ENCODE measurements around the gene SNX8.
"Not testable (repeated sequence)": the region's sequence is repeated elsewhere in the genome, so short reads cannot be mapped to it uniquely, and the experiment has no call there.

Gene SNX8

DNA sequence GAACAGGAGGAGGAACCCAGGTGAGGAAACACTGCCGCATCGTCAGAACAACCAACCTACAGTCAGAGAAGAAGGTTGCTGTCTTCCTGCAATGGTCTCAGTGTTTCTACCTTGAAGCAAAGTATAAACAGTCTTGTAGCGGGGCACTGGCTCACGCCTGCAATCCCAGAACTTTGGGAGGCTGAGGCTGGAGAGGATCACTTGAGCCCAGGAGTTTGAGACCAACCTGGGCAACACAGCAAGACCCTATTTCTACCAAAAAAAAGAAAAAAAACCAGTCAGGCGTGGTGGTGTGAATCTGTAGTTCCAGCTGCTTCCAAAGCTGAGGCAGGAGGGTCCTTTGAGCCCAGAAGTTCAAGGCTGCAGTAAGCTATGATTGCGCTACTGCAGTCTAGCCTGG lies 23.4 kb downstream of the SNX8 start:
- DNase-seq (ENCODE audit: low read depth in 1 of 2, low spot score in 1 of 2), result no peak

DNA sequence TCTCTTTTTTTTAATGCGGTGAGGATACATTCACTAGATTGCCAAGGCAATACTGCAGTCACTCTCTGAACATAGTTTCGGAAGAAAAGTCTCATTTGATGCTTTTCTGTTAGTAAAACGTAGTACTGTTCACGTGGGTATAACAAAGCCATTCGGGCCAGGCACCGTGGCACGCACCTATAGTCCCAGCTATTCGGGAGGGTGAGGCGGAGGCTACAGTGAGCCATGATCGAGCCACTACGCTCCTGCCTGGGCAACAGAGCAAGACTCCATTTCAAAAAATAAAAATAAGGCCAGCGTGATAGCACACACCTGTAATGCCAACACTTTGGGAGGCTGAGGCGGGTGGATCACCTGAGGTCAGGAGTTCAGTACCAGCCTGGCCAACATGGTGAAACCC lies 24.6 kb downstream of the SNX8 start:
- no peak for DNase-seq (ENCODE audit: low read depth in 1 of 2, low spot score in 1 of 2)

- no peak for DNase-seq (ENCODE audit: low read depth in 1 of 2, low spot score in 1 of 2)
Measured at GRCh38 chr7:2289111-2289586, 25.1 kb downstream of the SNX8 start.

DNA sequence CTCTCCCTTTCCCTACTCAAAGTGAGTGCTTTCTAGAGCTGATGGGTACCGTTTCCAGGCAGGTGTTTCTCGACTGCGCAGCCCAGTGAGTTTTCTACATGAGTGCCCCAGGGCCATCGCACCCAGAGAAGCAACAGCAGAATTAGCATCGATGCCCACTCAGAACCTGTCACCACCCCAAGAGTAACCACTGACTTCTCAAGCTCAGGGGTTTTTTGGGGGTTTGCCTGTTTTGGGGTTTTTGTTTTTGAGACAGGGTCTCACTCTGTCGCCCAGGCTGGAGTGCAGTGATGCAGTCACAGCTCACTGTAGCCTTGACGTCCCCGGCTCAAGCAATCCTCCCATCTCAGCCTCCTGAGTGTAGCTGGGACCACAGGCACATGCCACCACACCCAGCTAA lies 25.7 kb downstream of the SNX8 start:
- no peak for DNase-seq (ENCODE audit: low read depth in 1 of 2, low spot score in 1 of 2)

DNA sequence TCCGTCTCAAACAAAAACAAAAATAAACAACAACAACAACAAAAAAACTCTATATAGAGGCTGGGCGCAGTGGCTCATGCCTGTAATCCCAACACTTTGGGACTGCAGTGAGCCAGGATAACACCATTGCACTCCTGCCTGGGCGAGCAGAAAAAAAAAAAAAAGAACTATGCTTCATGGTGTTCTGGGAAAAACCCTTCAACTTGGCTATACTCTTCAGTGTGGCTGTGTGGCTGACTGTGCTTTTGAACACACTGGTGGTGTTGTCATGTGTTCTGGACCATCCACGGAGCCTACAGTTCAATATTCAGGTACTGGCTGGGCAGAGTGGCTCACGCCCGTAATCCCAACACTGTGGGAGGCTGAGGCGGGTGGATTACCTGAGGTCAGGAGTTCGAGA lies 26.5 kb downstream of the SNX8 start:
- DNase-seq (ENCODE audit: low read depth in 1 of 2, low spot score in 1 of 2), result no peak

DNA sequence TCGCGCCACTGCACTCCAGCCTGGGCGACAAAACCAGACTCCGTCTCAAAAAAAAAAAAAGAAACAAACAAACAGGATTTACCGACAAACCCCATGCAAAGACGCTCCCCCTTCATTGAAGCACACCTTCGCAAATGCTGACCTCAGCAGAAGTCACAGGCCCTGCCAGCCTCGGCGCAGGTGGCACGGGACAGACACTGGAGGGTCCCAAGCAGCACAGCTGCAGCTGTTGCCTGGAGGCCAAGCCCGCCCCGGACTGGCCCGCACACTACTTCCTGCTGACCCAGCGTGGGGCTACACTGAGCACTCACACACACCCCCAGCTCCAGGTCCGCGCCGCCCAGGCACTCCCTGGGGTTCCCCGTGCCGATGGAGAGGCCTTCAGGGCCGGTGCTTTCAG lies 31.2 kb downstream of the SNX8 start:
- DNase-seq (ENCODE audit: low read depth in 1 of 2, low spot score in 1 of 2), result no peak

- no peak for DNase-seq (ENCODE audit: low read depth in 1 of 2, low spot score in 1 of 2)
Measured at GRCh38 chr7:2282185-2282751, 32.0 kb downstream of the SNX8 start.

GRCh38 chr7:2281541-2281940 lies 32.7 kb downstream of the SNX8 start:
- no peak for DNase-seq (ENCODE audit: low read depth in 1 of 2, low spot score in 1 of 2)

DNA sequence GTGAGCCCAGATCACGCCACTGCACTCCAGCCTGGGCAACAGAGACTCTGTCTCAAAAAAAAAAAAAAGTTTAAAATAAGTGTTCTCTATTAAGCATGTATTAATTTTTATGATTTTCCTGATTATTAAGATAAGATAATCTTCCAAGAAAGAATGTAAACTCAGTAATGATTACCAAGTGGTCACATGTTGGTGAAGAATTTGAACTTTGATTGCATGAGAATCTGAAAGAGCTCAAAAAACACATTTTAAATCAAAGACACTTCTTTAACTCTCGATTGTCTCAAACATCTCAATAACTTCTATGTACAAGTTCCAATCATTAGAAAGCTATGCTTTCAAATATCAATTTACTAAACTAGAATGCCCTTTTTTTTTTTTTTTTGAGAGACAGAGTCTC lies 33.8 kb downstream of the SNX8 start:
- no peak for DNase-seq (ENCODE audit: low read depth in 1 of 2, low spot score in 1 of 2)

DNA sequence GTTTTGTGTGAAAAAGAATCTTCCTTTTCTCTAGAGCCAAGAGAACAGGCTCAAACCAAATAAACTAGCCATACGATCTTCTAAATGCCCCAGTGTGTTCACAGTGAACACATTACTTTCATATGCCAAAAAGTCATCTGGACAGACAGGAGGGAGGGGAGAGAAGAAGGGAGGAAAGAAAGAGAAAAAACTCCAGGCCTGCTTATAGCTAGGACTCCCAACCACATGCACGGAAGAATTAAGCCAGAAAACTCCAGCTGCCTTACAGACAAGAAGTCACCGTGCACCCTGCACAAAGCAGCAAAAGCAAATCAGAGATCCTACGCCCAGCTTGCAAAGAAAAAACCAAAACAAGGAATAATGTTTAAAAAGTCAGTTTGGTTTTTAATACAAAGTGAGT lies 34.3 kb downstream of the SNX8 start:
- DNase-seq (ENCODE audit: low read depth in 1 of 2, low spot score in 1 of 2), result no peak

DNA sequence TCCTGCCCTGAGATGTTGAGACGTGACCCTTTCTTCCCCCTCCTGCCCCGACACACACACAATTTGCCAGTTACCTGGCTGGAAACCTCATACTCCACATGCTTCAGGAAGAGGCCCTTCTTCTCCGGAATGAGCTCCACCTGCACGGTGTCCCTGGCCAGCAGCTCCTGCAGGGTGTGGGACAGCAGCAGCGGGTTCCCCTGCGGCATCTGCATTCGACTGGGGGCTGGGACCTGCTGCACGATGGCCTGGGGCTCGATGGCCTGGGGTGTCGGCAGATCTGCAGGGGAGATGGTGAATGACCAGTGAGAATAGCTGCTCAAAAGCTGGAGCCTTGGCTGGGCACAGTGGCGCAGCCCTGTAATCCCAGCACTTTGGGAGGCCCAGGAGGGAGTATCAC lies 36.2 kb downstream of the SNX8 start:
- no peak for DNase-seq (ENCODE audit: low read depth in 1 of 2, low spot score in 1 of 2)

GRCh38 chr7:2276107-2276506 lies 38.1 kb downstream of the SNX8 start:
- no peak for DNase-seq (ENCODE audit: low read depth in 1 of 2, low spot score in 1 of 2)

- no peak for DNase-seq (ENCODE audit: low read depth in 1 of 2, low spot score in 1 of 2)
Measured at GRCh38 chr7:2275101-2275500, 39.1 kb downstream of the SNX8 start.

DNA sequence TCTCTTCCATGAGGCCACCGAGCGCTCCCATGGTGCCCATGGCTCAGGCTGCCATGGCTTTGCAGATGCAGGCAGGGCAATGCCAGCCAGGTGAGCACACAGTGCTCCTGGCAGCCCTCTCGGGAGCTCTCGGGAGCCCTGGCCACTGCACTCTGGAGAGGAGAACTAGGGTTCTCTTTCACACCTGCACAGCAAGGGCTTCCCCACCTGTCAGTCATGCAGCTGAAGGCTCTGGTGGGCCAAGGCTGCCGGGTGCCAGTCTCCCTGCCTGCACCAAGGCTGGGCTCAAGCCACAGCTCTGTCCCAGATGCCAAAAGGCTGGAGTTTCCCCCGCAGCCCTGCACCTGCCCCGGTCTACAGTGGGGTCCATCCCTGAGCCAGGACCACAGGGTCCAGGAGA lies 39.6 kb downstream of the SNX8 start:
- DNase-seq (ENCODE audit: low read depth in 1 of 2, low spot score in 1 of 2), result no peak

GRCh38 chr7:2273866-2274265 lies 40.4 kb downstream of the SNX8 start:
- DNase-seq (ENCODE audit: low read depth in 1 of 2, low spot score in 1 of 2), result no peak

DNA sequence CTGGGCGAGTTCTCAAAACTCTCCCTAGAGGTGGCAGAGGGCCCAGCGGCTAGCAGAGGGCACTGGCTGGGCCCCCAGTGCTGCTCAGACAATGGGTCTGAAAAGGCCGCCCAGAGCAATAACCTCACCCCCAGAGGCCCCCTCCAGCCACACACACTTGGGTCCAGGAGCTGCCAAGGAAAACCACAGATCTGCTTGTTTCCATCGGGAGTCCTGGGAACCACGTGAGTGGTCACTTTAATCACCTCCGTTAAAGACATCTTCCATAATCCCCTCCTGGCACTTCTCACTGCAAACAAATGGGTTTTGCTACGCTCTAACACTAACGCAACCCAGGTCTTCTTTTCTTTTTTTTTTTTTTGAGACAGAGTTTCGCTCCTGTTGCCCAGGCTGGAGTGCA lies 42.2 kb downstream of the SNX8 start:
- no peak for DNase-seq (ENCODE audit: low read depth in 1 of 2, low spot score in 1 of 2)

GRCh38 chr7:2271273-2272026 lies 42.8 kb downstream of the SNX8 start:
- DNase-seq (ENCODE audit: low read depth in 1 of 2, low spot score in 1 of 2), result no peak

GRCh38 chr7:2270495-2270894 lies 43.7 kb downstream of the SNX8 start:
- no peak for DNase-seq (ENCODE audit: low read depth in 1 of 2, low spot score in 1 of 2)

DNA sequence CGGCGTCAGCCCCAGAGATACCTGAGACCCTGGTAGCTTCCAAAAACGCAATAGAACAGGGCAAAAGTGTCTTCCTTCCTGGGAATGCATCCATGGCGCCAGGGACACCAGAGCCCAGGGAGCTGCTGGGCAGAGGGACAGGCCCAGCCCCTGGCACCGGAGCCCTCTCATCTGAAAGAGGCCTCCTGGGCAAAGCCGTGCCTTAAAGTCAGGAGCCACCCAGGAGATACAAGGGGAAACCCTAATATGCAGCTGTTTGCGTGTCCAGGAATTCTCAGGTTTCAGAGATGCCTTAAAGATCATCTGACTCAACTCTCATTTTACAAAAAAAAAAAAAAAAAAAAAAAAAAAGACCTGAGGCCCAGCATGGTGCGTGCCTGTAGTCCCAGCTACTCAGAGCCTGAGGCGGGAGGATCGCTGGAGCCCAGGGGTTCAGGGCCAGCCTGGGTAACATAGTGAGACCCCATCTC lies 44.2 kb downstream of the SNX8 start:
- no peak for DNase-seq (ENCODE audit: low read depth in 1 of 2, low spot score in 1 of 2)

- not testable (repeated sequence) for DNase-seq (ENCODE audit: low read depth in 1 of 2, low spot score in 1 of 2)
Measured at GRCh38 chr7:2269089-2269990, 44.9 kb downstream of the SNX8 start.

DNA sequence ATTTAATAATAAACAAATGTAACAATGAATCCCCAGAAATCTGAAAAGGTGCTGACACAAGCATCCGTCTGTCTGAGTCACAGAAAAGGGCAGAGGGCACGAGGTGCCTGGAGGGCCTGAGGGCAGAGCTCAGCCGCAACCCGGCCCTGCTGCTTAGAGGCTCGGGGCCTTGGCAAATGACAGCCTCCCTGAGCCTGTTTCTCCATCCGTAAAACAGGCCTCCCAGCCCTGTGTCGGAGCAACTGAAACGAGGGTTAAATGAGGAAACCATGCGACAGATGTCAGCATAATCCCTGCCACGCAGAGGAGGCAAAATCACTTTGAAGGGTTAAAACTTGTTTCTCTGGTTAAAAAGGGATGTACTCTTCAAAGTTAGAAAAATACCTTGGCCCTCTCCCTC lies 47.3 kb downstream of the SNX8 start:
- DNase-seq (ENCODE audit: low read depth in 1 of 2, low spot score in 1 of 2), result no peak

- no peak for DNase-seq (ENCODE audit: low read depth in 1 of 2, low spot score in 1 of 2)
Measured at GRCh38 chr7:2264158-2264557, 50.1 kb downstream of the SNX8 start.
